Progenitor cell of endocrine pancreas (in vitro differentiated cells): ENCODE measurements around the gene TBC1D8. TPM values are rescaled to one million over a fixed set of nuclear protein-coding genes. Genes with fewer than 3 reads are reported as not detected.

Experiments used
- DNase-seq: peaks from one replicate; pipeline ENCODE4 v3.0.0; 2021; ENCODE audit warnings: low spot score; ENCODE audit not compliant: unreplicated experiment
- H3K27ac Mint-ChIP-seq: 2 replicates; pipeline ENCODE4 v1.8.0; 2021; ENCODE audit warnings: mild to moderate bottlenecking, moderate library complexity, mixed read lengths
- H3K27me3 Mint-ChIP-seq: 2 replicates; pipeline ENCODE4 v1.8.0; 2021; ENCODE audit warnings: mixed read lengths
- H3K36me3 Mint-ChIP-seq: 2 replicates; pipeline ENCODE4 v1.8.0; 2022; ENCODE audit warnings: mixed read lengths; ENCODE audit not compliant: insufficient read depth
- H3K4me1 Mint-ChIP-seq: 2 replicates; pipeline ENCODE4 v1.8.0; 2021; ENCODE audit warnings: low read depth, mixed read lengths
- H3K4me3 Mint-ChIP-seq: 2 replicates; pipeline ENCODE4 v1.8.0; 2021; ENCODE audit warnings: low read depth, mild to moderate bottlenecking, moderate library complexity, mixed read lengths
- H3K9me3 Mint-ChIP-seq: 2 replicates; pipeline ENCODE4 v1.8.0; 2021; ENCODE audit warnings: low read depth, mixed read lengths
- CTCF ChIP-seq: fragments of 200-600 bp; sonication (generic); IDR thresholded peaks from one replicate; pipeline ENCODE4 v1.5.0; 2021; ENCODE audit warnings: antibody characterized with exemption, mild to moderate bottlenecking; ENCODE audit not compliant: unreplicated experiment
- total RNA-seq: library from RNA; stranded (reverse); gene quantifications from 2 replicates; pipeline ENCODE4 v1.2.1, GENCODE V29; 2021

The TBC1D8 gene
- total RNA-seq, 1 donor from 2014 or later: 34.8 TPM

- no peak for DNase-seq
- peaks cover 2% of the 10 kb centered on the region for H3K4me1 Mint-ChIP-seq
- H3K27me3 Mint-ChIP-seq: peaks cover 4% of the 10 kb centered on the region
- H3K9me3 Mint-ChIP-seq: no peaks in the 10 kb centered on the region
- H3K27ac Mint-ChIP-seq: no peak overlapping the region
- H3K4me3 Mint-ChIP-seq: no peak overlapping the region
- no peak for TF ChIP-seq CTCF
- no peaks in the 10 kb centered on the region for H3K36me3 Mint-ChIP-seq
These were observed 155.7 kb downstream of the TBC1D8 start for GRCh38 chr2:100995309-100996075.

- Mint-ChIP-seq H3K27me3 (peaks cover 13% of the 10 kb centered on the region), H3K4me3 (no peak overlapping the region), H3K4me1 (peaks cover 2% of the 10 kb centered on the region), H3K9me3 (no peaks in the 10 kb centered on the region), H3K27ac (no peak overlapping the region), H3K36me3 (no peaks in the 10 kb centered on the region)
- DNase-seq: no peak
- TF ChIP-seq CTCF: no peak
These were observed 157.9 kb downstream of the TBC1D8 start for GRCh38 chr2:100993294-100993693.

DNA sequence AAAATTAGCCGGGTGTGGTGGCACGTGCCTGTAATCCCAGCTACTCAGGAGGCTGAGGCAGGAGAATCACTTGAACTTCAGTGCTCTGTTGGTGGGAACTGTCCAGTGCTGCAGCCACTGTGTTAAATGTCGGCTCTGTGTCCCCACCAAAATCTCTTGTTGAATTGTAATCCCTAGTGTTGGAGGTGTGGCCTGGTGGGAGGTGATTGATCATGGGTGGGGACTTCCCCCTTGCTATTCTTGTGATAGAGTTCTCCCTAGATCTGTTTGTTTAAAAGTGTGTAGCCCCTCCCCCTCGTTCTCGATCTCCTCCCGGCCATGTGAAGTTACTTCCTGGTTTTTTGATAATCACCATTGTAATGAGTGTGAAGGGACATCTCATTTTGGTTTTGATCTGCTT is 158.9 kb downstream of the TBC1D8 start:
- Mint-ChIP-seq H3K9me3 (no peaks in the 10 kb centered on the region), H3K4me3 (no peak overlapping the region), H3K27ac (no peak overlapping the region), H3K36me3 (no peaks in the 10 kb centered on the region), H3K27me3 (peaks cover 13% of the 10 kb centered on the region), H3K4me1 (peaks cover 2% of the 10 kb centered on the region)
- no peak for DNase-seq
- TF ChIP-seq CTCF: no peak

DNA sequence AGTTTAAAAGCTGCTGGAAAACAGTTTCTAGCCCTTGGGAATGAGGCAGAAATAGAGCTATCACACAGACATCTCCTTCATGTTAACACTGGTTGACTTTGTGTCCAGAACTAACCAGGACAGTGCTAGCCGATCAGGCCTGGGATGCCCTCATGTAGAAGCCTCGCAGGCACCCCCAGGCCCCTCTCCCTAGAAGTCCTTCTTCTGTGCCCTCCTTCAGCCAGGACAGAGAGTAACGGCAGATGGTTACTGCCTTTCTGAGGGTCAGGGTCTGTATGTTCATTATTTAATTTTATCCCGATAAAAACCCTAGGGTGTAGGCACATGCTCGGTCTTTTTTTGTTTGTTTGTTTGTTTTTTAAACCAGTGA is 159.8 kb downstream of the TBC1D8 start:
- H3K4me1 Mint-ChIP-seq: peaks cover 2% of the 10 kb centered on the region
- no peaks in the 10 kb centered on the region for H3K9me3 Mint-ChIP-seq
- no peak for DNase-seq
- TF ChIP-seq CTCF: no peak
- peaks cover 13% of the 10 kb centered on the region for H3K27me3 Mint-ChIP-seq
- no peaks in the 10 kb centered on the region for H3K36me3 Mint-ChIP-seq
- no peak overlapping the region for H3K4me3 Mint-ChIP-seq
- H3K27ac Mint-ChIP-seq: no peak overlapping the region

DNA sequence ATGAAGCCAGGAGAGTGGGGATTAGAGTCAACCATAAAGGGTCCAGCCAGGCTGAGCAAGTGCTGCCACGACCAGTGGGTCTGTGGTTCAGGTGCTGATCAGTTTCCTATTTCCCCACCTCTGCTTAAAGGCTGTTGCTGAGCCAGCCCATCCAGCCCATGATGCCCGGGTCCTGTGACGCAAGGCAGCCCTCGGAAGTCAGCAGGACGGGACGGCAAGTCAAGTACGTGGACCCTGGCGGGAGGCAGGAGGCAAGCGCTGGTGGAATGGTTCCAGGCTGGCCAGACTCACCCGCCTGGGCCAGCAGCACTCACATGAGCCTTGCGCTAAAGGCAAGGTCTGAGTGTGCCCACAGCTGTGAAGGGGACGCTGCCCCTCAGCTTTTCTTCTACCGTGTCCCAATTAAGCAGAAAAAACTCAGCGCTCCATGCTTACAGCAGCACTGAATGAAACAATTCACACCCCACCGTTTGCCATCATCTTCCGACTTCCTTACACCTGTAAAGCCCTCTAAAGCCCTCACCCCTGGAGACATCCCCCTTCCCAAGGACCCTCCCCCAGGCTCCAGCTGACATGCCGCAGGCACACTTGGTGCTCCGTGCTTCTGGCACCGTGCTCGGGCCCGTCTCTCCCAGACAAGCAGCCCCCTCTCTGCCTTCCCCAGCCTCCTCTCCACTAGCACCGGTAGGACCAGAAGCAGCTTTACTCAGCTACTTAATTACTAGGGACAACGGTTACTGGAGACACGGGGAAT is 160.4 kb downstream of the TBC1D8 start:
- H3K4me1 Mint-ChIP-seq: no peaks in the 10 kb centered on the region
- peaks cover 13% of the 10 kb centered on the region for H3K27me3 Mint-ChIP-seq
- no peak overlapping the region for H3K4me3 Mint-ChIP-seq
- H3K27ac Mint-ChIP-seq: no peak overlapping the region
- H3K9me3 Mint-ChIP-seq: no peaks in the 10 kb centered on the region
- no peaks in the 10 kb centered on the region for H3K36me3 Mint-ChIP-seq
- DNase-seq: no peak
- TF ChIP-seq CTCF: no peak
